Kidney (tissue), 14 donors: ENCODE measurements around the gene CST6. TPM values are rescaled to one million over a fixed set of nuclear protein-coding genes. Genes with fewer than 3 reads are reported as not detected.

Source experiments
- DNase-seq, 5 donors: peaks; one replicate each; pipeline ENCODE4 v3.0.0-alpha.2; 2013 to 2020
- FAIRE-seq: peaks from 2 replicates; lab custom pipeline; 2012; peaks lifted over from hg19 to GRCh38; lab: Jason Lieb, UNC
- H3K27ac ChIP-seq, 2 donors: one replicate each; pipeline ENCODE4 v1.7.0; 2013; ENCODE audit warnings: low read depth in 2 of 2, low read length in 2 of 2, inconsistent platforms in 1 of 2
- H3K27me3 ChIP-seq: one replicate; pipeline ENCODE4 v1.7.1; 2013; ENCODE audit warnings: low read length, inconsistent platforms; ENCODE audit not compliant: control insufficient read depth, insufficient read depth
- H3K36me3 ChIP-seq, 3 donors: one replicate each; pipeline versions ENCODE4 v1.7.0 to v1.7.1; 2013; ENCODE audit warnings: low read length in 3 of 3, control low read depth in 1 of 3, inconsistent platforms in 1 of 3; ENCODE audit not compliant: insufficient read depth in 3 of 3, control insufficient read depth in 2 of 3
- H3K4me1 ChIP-seq, 3 donors: one replicate each; pipeline versions ENCODE4 v1.7.0 to v1.7.1; 2013; ENCODE audit warnings: low read length in 3 of 3, inconsistent platforms in 1 of 3, low read depth in 1 of 3; ENCODE audit not compliant: control insufficient read depth in 2 of 3, insufficient read depth in 2 of 3
- H3K4me3 ChIP-seq, 3 donors: one replicate each; pipeline versions ENCODE4 v1.7.0 to v1.8.1; 2013; ENCODE audit warnings: low read length in 3 of 3, control low read depth in 1 of 3, inconsistent platforms in 1 of 3
- H3K9ac ChIP-seq, 3 donors: one replicate each; pipeline versions ENCODE4 v1.7.0 to v1.7.1; 2013; ENCODE audit warnings: low read length in 3 of 3, control low read depth in 1 of 3, inconsistent platforms in 1 of 3
- H3K9me3 ChIP-seq, 3 donors: one replicate each; pipeline versions ENCODE4 v1.7.0 to v1.7.1; 2013; ENCODE audit warnings: low read length in 3 of 3, control low read depth in 1 of 3, inconsistent platforms in 1 of 3; ENCODE audit not compliant: control insufficient read depth in 2 of 3, insufficient read depth in 1 of 3
- intact Hi-C: fragments of 100-400 bp; cut with DNase I; formaldehyde crosslinking; loops from one replicate; pipeline ENCODE4 v1.11.1; 2022
- polyA plus RNA-seq: library from polyadenylated mRNA; stranded (reverse); fragments of 350-450 nt; fragmentation: Illumina TruSeq; extraction: RNeasy Lipid Tissue Mini Kit (QIAGEN cat#74804); gene quantifications from one replicate; pipeline ENCODE4 v1.2.3, GENCODE V29; 2014; ENCODE audit warnings: low read depth, low replicate concordance; ENCODE audit not compliant: insufficient read depth
- total RNA-seq: library from RNA; stranded (reverse); fragmentation: NEBNext Ultra II Directional; extraction: Animal tissue kit (Norgen Biotek cat#: 25700); gene quantifications from one replicate; pipeline ENCODE4 v1.2.1, GENCODE V29; 2021
- TF ChIP-seq, protein P1 (sequence below): IDR thresholded peaks from 3 replicates; pipeline ENCODE4 v1.5.1; 2012; ENCODE audit warnings: mild to moderate bottlenecking, moderate library complexity, borderline replicate concordance; ENCODE audit not compliant: insufficient read depth; ENCODE audit errors: extremely low read depth
- donor health status: control.
- donor health status: control.
- donor health status: control.
- donor health status: control.
- donor health status: control.
- donor health status: DM: yes; HTN: yes; CAD: no.
- donor health status: Normal renal cell carcinoma (clear cell type).

CST6 gene
- total and polyA plus RNA-seq, 2 donors from 2014 or later: 1.2 to 5.9 TPM

DNA sequence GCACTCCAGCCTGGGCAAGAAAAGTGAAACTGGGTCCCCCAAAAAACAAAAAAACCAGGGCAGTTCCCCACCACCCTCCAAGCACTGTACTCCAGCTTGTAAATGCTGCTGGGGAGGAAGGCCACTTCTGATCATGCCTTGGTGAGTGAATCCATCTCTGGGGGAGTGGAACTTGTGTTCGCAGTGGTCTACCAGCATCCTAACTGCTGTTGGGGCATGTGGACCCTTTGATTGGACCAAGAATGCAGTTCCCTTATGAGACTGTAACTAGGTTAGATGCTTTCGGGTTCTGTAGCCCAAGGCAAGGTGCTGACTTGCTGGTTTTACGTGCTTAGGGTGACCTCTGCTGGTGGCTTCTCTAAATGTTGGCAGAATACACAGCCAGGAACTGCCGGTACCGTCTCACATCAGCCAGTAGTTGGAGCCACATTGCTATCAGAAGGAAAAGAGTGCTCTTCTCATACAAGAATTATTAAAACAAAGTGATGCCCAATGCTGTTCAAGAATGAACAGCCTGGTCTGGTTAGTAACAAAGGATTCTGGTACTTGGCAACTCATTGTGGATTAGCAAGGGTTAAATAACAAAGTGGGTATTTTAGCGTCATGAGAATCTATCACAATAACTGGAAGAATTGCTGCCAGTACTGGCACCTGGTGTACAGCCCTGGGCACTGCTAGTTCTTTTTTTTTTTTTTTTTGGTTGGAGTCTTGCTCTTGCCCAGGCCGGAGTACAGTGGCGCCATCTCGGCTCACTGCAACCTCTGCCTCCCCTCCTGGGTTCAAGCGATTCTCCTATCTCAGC, 22.8 kb upstream of the CST6 start:
- intact Hi-C loops: loop anchor here (10.0 kb wide), 1 partner anchor 104 kb away; the partner anchor contains the start of gene FIBP
- Histone ChIP-seq H3K36me3 (no peaks in the 10 kb centered on the region), H3K9me3 (no peaks in the 10 kb centered on the region), H3K9ac (no peak overlapping the region), H3K27me3 (no peaks in the 10 kb centered on the region), H3K4me1 (no peaks in the 10 kb centered on the region), H3K27ac (no peak overlapping the region), H3K4me3 (no peak overlapping the region)
- DNase-seq (peak; percentile 77 to 97 (median 95)), FAIRE-seq (peak; percentile 97)
- TF ChIP-seq, protein P1, sequence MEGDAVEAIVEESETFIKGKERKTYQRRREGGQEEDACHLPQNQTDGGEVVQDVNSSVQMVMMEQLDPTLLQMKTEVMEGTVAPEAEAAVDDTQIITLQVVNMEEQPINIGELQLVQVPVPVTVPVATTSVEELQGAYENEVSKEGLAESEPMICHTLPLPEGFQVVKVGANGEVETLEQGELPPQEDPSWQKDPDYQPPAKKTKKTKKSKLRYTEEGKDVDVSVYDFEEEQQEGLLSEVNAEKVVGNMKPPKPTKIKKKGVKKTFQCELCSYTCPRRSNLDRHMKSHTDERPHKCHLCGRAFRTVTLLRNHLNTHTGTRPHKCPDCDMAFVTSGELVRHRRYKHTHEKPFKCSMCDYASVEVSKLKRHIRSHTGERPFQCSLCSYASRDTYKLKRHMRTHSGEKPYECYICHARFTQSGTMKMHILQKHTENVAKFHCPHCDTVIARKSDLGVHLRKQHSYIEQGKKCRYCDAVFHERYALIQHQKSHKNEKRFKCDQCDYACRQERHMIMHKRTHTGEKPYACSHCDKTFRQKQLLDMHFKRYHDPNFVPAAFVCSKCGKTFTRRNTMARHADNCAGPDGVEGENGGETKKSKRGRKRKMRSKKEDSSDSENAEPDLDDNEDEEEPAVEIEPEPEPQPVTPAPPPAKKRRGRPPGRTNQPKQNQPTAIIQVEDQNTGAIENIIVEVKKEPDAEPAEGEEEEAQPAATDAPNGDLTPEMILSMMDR: peak; percentile 99

DNA sequence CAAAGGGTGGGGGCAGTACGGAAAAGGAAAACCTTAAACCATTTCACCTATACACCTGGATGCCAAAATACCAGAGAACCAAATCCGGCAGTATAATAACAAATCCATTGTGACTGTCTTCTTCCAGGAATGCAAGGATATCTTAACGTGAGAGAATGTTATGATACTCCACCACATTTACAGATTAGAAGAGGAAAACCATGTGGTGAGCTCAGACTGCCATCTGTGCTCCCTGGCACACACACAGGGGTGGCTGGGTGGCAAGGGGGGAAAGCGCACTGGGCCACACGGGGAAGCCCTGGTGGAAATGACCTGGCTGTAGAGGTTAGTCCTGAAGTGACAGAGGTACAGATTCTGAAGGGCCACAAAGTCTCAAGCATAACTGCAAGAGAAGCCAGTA, 19.8 kb upstream of the CST6 start:
- FAIRE-seq: no peak
- DNase-seq: no peak
- Histone ChIP-seq H3K9me3 (no peaks in the 10 kb centered on the region), H3K27ac (no peak overlapping the region), H3K4me3 (no peak overlapping the region), H3K4me1 (no peaks in the 10 kb centered on the region), H3K9ac (no peak overlapping the region), H3K27me3 (no peaks in the 10 kb centered on the region), H3K36me3 (no peaks in the 10 kb centered on the region)
- TF ChIP-seq, protein P1: no peak
- intact Hi-C loops: no loop called here

DNA sequence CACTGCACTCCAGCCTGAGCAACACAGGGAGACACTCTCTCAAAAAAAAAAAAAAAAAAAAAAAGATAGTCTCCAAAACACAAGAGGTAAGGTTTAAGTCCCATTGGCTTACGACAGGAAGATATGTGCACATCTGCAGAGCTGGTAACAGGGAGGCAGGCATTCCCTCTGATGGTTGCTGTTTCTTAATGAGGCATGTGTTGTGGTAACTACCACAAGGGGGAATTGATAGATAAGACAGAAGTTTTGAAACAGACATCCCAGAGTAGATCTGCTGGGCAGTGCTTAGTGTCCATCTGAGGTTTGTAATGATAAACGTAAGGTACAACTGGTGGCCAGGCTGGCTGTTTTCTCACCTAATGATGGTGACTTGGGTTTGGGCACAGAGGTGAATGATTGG, 14.5 kb upstream of the CST6 start:
- Histone ChIP-seq H3K9ac (no peak overlapping the region), H3K27me3 (no peaks in the 10 kb centered on the region), H3K36me3 (peaks cover 11 to 32% (median 29%) of the 10 kb centered on the region in 3 donors), H3K4me1 (peaks cover 0 to 4% (median 0%) of the 10 kb centered on the region in 3 donors), H3K9me3 (no peaks in the 10 kb centered on the region), H3K4me3 (no peak overlapping the region), H3K27ac (no peak overlapping the region)
- TF ChIP-seq, protein P1: no peak
- FAIRE-seq: no peak
- no peak for DNase-seq
- intact Hi-C loops: no loop called here
